ENCODE results near the gene EMD.
A peak's percentile ranks its signal among the peaks of the same experiment; 100 is the strongest.
"Not testable (repeated sequence)": the region's sequence is repeated elsewhere in the genome, so short reads cannot be mapped to it uniquely, and the experiment has no call there.

Gene EMD

GRCh38 chrX:154397888-154398667 lies 19.0 kb downstream of the EMD start, which contains the start of gene RPL10:
TSS of gene RPL10 (plus strand) at chrX:154398377. CDS start at chrX:154398520, 143 bp downstream.
- Histone ChIP-seq H3K27me3 (ENCODE audit: low read depth) (no peaks in the 10 kb centered on the region), H3K4me3 (peak within 1 kb of the TSS; percentile 78), H3K9me3 (no peaks in the 10 kb centered on the region), H3K36me3 (replicated peaks) (peaks cover 32% of the 10 kb centered on the region), H3K4me1 (peaks cover 9% of the 10 kb centered on the region)
- in situ Hi-C loops (cut with MboI; ENCODE audit: low sequenced_read_pairs) = loop anchor here (25.0 kb wide), 1 partner anchor 364 kb away; the partner anchor contains the start of genes DKC1 and GAB3
- DNase-seq (ENCODE audit: low spot score in 2 of 2) = peak; percentile 97 to 99

- Histone ChIP-seq H3K27me3 (ENCODE audit: low read depth) (no peaks in the 10 kb centered on the region), H3K4me3 (peak overlapping the region; percentile 78), H3K4me1 (peaks cover 9% of the 10 kb centered on the region), H3K36me3 (replicated peaks) (peaks cover 32% of the 10 kb centered on the region), H3K9me3 (no peaks in the 10 kb centered on the region)
- peak; percentile 66 to 91 for DNase-seq (ENCODE audit: low spot score in 2 of 2)
- in situ Hi-C loops (cut with MboI; ENCODE audit: low sequenced_read_pairs) = loop anchor here (25.0 kb wide), 1 partner anchor 363 kb away; the partner anchor contains the start of genes DKC1 and GAB3
Observed at GRCh38 chrX:154398668-154399526, 19.8 kb downstream of the EMD start.

- Histone ChIP-seq H3K36me3 (replicated peaks) (peaks cover 32% of the 10 kb centered on the region), H3K4me3 (peak overlapping the region; percentile 78), H3K4me1 (peaks cover 9% of the 10 kb centered on the region), H3K27me3 (ENCODE audit: low read depth) (no peaks in the 10 kb centered on the region), H3K9me3 (no peaks in the 10 kb centered on the region)
- in situ Hi-C loops (cut with MboI; ENCODE audit: low sequenced_read_pairs) = loop anchor here (25.0 kb wide), 1 partner anchor 363 kb away; the partner anchor contains the start of genes DKC1 and GAB3
- no peak for DNase-seq (ENCODE audit: low spot score in 2 of 2)
Observed at GRCh38 chrX:154399527-154400368, 20.7 kb downstream of the EMD start.

- H3K27me3 ChIP-seq (ENCODE audit: low read depth); H3K4me1 ChIP-seq; in situ Hi-C loops (cut with MboI; ENCODE audit: low sequenced_read_pairs); DNase-seq (ENCODE audit: low spot score in 2 of 2); H3K9me3 ChIP-seq: not testable (repeated sequence)
- Histone ChIP-seq H3K36me3 (replicated peaks) (peaks cover 32% of the 10 kb centered on the region), H3K4me3 (peak overlapping the region; percentile 78; the same call in 1 of the 2 replicates)
Observed at GRCh38 chrX:154400369-154400817, 21.3 kb downstream of the EMD start.

GRCh38 chrX:154401045-154401799 lies 22.1 kb downstream of the EMD start:
- in situ Hi-C loops (cut with MboI; ENCODE audit: low sequenced_read_pairs) = no loop called here
- DNase-seq (ENCODE audit: low spot score in 2 of 2) = peak; percentile 58 to 75
- peaks cover 32% of the 10 kb centered on the region for H3K36me3 ChIP-seq (replicated peaks)
- no peak overlapping the region for H3K4me3 ChIP-seq
- no peaks in the 10 kb centered on the region for H3K27me3 ChIP-seq (ENCODE audit: low read depth)
- H3K9me3 ChIP-seq = no peaks in the 10 kb centered on the region
- peaks cover 9% of the 10 kb centered on the region for H3K4me1 ChIP-seq

- H3K4me1 ChIP-seq = peaks cover 4% of the 10 kb centered on the region
- H3K4me3 ChIP-seq = no peak overlapping the region
- no peaks in the 10 kb centered on the region for H3K27me3 ChIP-seq (ENCODE audit: low read depth)
- in situ Hi-C loops (cut with MboI; ENCODE audit: low sequenced_read_pairs) = no loop called here
- H3K9me3 ChIP-seq = no peaks in the 10 kb centered on the region
- peak; percentile 52 to 66 for DNase-seq (ENCODE audit: low spot score in 2 of 2)
- peaks cover 32% of the 10 kb centered on the region for H3K36me3 ChIP-seq (replicated peaks)
Observed at GRCh38 chrX:154401918-154402621, 23.0 kb downstream of the EMD start.

- DNase-seq (ENCODE audit: low spot score in 2 of 2) = peak in 1 of 2 experiments; percentile 47
- peaks cover 2% of the 10 kb centered on the region for H3K4me1 ChIP-seq
- H3K36me3 ChIP-seq (replicated peaks) = peaks cover 32% of the 10 kb centered on the region
- no peaks in the 10 kb centered on the region for H3K27me3 ChIP-seq (ENCODE audit: low read depth)
- no peaks in the 10 kb centered on the region for H3K9me3 ChIP-seq
- no peak overlapping the region for H3K4me3 ChIP-seq
- in situ Hi-C loops (cut with MboI; ENCODE audit: low sequenced_read_pairs) = no loop called here
Observed at GRCh38 chrX:154402622-154403127, 23.6 kb downstream of the EMD start.

- H3K36me3 ChIP-seq (replicated peaks) = peaks cover 32% of the 10 kb centered on the region
- no peaks in the 10 kb centered on the region; the same call in 1 of the 2 replicates for H3K4me1 ChIP-seq
- H3K4me3 ChIP-seq = no peak overlapping the region
- no peaks in the 10 kb centered on the region for H3K27me3 ChIP-seq (ENCODE audit: low read depth)
- no peak for DNase-seq (ENCODE audit: low spot score in 2 of 2)
- H3K9me3 ChIP-seq = no peaks in the 10 kb centered on the region
- in situ Hi-C loops (cut with MboI; ENCODE audit: low sequenced_read_pairs) = no loop called here
Observed at GRCh38 chrX:154403192-154403591, 24.1 kb downstream of the EMD start.

- Histone ChIP-seq H3K4me3 (no peak overlapping the region), H3K4me1 (no peaks in the 10 kb centered on the region; the same call in 1 of the 2 replicates), H3K36me3 (replicated peaks) (peaks cover 25% of the 10 kb centered on the region), H3K27me3 (ENCODE audit: low read depth) (no peaks in the 10 kb centered on the region), H3K9me3 (no peaks in the 10 kb centered on the region)
- DNase-seq (ENCODE audit: low spot score in 2 of 2) = no peak
- in situ Hi-C loops (cut with MboI; ENCODE audit: low sequenced_read_pairs) = no loop called here
Observed at GRCh38 chrX:154403858-154404257, 24.8 kb downstream of the EMD start.

- Histone ChIP-seq H3K36me3 (replicated peaks) (peaks cover 17% of the 10 kb centered on the region), H3K4me1 (no peaks in the 10 kb centered on the region; the same call in 1 of the 2 replicates), H3K27me3 (ENCODE audit: low read depth) (no peaks in the 10 kb centered on the region), H3K4me3 (no peak overlapping the region), H3K9me3 (no peaks in the 10 kb centered on the region)
- in situ Hi-C loops (cut with MboI; ENCODE audit: low sequenced_read_pairs) = no loop called here
- DNase-seq (ENCODE audit: low spot score in 2 of 2) = no peak
Observed at GRCh38 chrX:154404625-154405192, 25.6 kb downstream of the EMD start.

- H3K4me1 ChIP-seq = peaks cover 10% of the 10 kb centered on the region
- H3K27me3 ChIP-seq (ENCODE audit: low read depth) = no peaks in the 10 kb centered on the region
- H3K36me3 ChIP-seq (replicated peaks) = peaks cover 16% of the 10 kb centered on the region
- in situ Hi-C loops (cut with MboI; ENCODE audit: low sequenced_read_pairs) = no loop called here
- no peak overlapping the region for H3K4me3 ChIP-seq
- H3K9me3 ChIP-seq = no peaks in the 10 kb centered on the region
- no peak for DNase-seq (ENCODE audit: low spot score in 2 of 2)
Observed at GRCh38 chrX:154408659-154409221, 29.6 kb downstream of the EMD start.
